K562 (cell line): Measurements from ENCODE around the gene LEPROT. TPM values are rescaled to one million over a fixed set of nuclear protein-coding genes. Genes with fewer than 3 reads are reported as not detected.

Source experiments
- CREB3 ChIP-seq: fragments of 450-650 bp; conservative IDR thresholded peaks from 2 replicates; pipeline ENCODE4 v1.6.1; 2016; ENCODE audit warnings: missing genetic modification characterization, low read depth, mild to moderate bottlenecking, missing compliant biosample characterization, moderate library complexity
- EP400 ChIP-seq: fragments of 450-650 bp; IDR thresholded peaks from 2 replicates; pipeline ENCODE4 v1.6.1; 2017; ENCODE audit warnings: antibody characterized with exemption, mild to moderate bottlenecking, moderate library complexity
- FIP1L1 ChIP-seq: fragments of 200-400 bp; formaldehyde crosslinking; IDR thresholded peaks from 2 replicates; pipeline ENCODE4 v1.6.1; 2018; ENCODE audit warnings: mild to moderate bottlenecking, low read depth, low read length; ENCODE audit not compliant: poor library complexity, severe bottlenecking
- GTF2A2 ChIP-seq: IDR thresholded peaks from 2 replicates; pipeline ENCODE4 v1.6.1; 2016; ENCODE audit warnings: mild to moderate bottlenecking, missing genetic modification characterization, missing compliant biosample characterization
- MTA2 ChIP-seq: fragments of 450-650 bp; IDR thresholded peaks from 2 replicates; pipeline ENCODE4 v1.6.1; 2016; ENCODE audit warnings: low read depth
- NFIC ChIP-seq: fragments of 450-650 bp; IDR thresholded peaks from 2 replicates; pipeline ENCODE4 v1.6.1; 2017; ENCODE audit warnings: mild to moderate bottlenecking, inconsistent platforms
- PHF8 ChIP-seq: fragments of 200-600 bp; sonication (generic); IDR thresholded peaks from 2 replicates; pipeline ENCODE4 v1.6.1; 2012; ENCODE audit warnings: mixed run types, mild to moderate bottlenecking, inconsistent platforms, low read length, moderate library complexity, borderline replicate concordance
- RB1 ChIP-seq: fragments of 450-650 bp; IDR thresholded peaks from 2 replicates; pipeline ENCODE4 v1.6.1; 2017; ENCODE audit warnings: low read depth, mild to moderate bottlenecking
- RFX1 ChIP-seq: fragments of 450-650 bp; IDR thresholded peaks from 2 replicates; pipeline ENCODE4 v1.6.1; 2016; ENCODE audit warnings: mild to moderate bottlenecking, moderate library complexity
- TEAD4 ChIP-seq, 2 experiments: sonication (generic) in 1 of 2; formaldehyde crosslinking in 1 of 2; IDR thresholded peaks; 2 replicates each; pipeline versions ENCODE4 v1.6.1 to v1.8.0; 2012 to 2022; ENCODE audit warnings: borderline replicate concordance in 1 of 2, inconsistent platforms in 1 of 2, low read length in 1 of 2, mild to moderate bottlenecking in 1 of 2, missing genetic modification reagents in 1 of 2
- USF1 ChIP-seq: sonication (generic); formaldehyde crosslinking; IDR thresholded peaks from 2 replicates; pipeline ENCODE4 v1.9.0; 2022; ENCODE audit warnings: mild to moderate bottlenecking, missing genetic modification reagents
- ZBTB11 ChIP-seq, 3 experiments: fragments of 200-800 bp in 1 of 3; fragments of 250-450 bp in 1 of 3; fragments of 450-650 bp in 1 of 3; sonication (Bioruptor Pico) in 1 of 3; sonication (Bioruptor generic) in 1 of 3; formaldehyde crosslinking in 1 of 3; IDR thresholded peaks; 2 replicates each; pipeline versions ENCODE4 v1.6.1 to v1.8.0; 2016 to 2022; ENCODE audit warnings: mild to moderate bottlenecking in 2 of 3, missing genetic modification characterization in 2 of 3, missing compliant biosample characterization in 1 of 3, moderate library complexity in 1 of 3
- ZNF407 ChIP-seq: fragments of 450-650 bp; IDR thresholded peaks from 2 replicates; pipeline ENCODE4 v1.6.1; 2016; ENCODE audit warnings: low read depth
- polyA plus RNA-seq, 8 experiments: library from polyadenylated mRNA; depleted of rRNA in 4 of 8; stranded (reverse) in 5 of 8; unstranded in 3 of 8; fragments of >200 nt; fragmentation: Nextera tagmentation in 2 of 8; fragmentation: Illumina TruSeq in 1 of 8; extraction: Ambion mirVana in 2 of 8; extraction: Trizol in 1 of 8; gene quantifications; 2 replicates each; pipeline versions ENCODE4 v1.2.1 to v1.2.3, GENCODE V29; 2011 to 2014; ENCODE audit warnings: inconsistent platforms in 1 of 8, missing spikeins in 1 of 8
- total RNA-seq, 7 experiments: library from RNA; depleted of rRNA in 6 of 7; stranded (reverse); fragments of >200 nt in 6 of 7; fragmentation: Illumina TruSeq in 2 of 7; extraction: Trizol in 2 of 7; gene quantifications; 2 replicates each; pipeline versions ENCODE4 v1.2.1 to v1.2.3, GENCODE V29; 2011 to 2021; ENCODE audit warnings: low replicate concordance in 1 of 7

LEPROT gene
- total and polyA plus RNA-seq, 9 of the 15 experiments (the other 6 are each of a cell fraction or from before 2014, with no cell fraction given) = 28.1 to 97.5 (median 45.8) TPM

- TF ChIP-seq USF1 (CRISPR knock-in tag) (no peak), RB1 (no peak), NFIC (0 out of 2 replicates have a peak, but pooled peaks have one; percentile 16), GTF2A2 (tag) (no peak), EP400 (0 out of 2 replicates have a peak, but pooled peaks have one; percentile 23), ZNF407 (no peak), PHF8 (no peak), ZBTB11 (CRISPR knock-in tag; IDR thresholded peaks at IDR 0.05) (no peak), CREB3 (tag) (no peak), RFX1 (no peak), MTA2 (peak; percentile 21; the same call in 1 of the 2 replicates), FIP1L1 (no peak), TEAD4 (IDR thresholded peaks at IDR 0.05; ENCODE audit: low read length) (peak; percentile 80), TEAD4 (CRISPR knock-in tag; IDR thresholded peaks at IDR 0.05; ENCODE audit: borderline replicate concordance) (no peak)
Observed at GRCh38 chr1:65423884-65424572, 3.6 kb downstream of the LEPROT start (continued).
